Stimulated activated CD4-positive, alpha-beta T cell treated with anti-CD3 and anti-CD28 coated beads, TNF-alpha, amount 100 ng/mL, for 1 hour (primary cell): Measurements from ENCODE around the gene RAB6A.

Source experiments
- DNase-seq, 3 donors: peaks; one replicate each; pipeline ENCODE4 v3.0.0-alpha.2; 2020; ENCODE audit warnings: low read depth in 3 of 3, low spot score in 1 of 3

RAB6A gene

GRCh38 chr11:73656985-73657384, 103.9 kb downstream of the RAB6A start:
- no peak for DNase-seq

GRCh38 chr11:73655686-73656085, 105.2 kb downstream of the RAB6A start:
- no peak for DNase-seq

- DNase-seq: no peak
These were observed 106.3 kb downstream of the RAB6A start for GRCh38 chr11:73654482-73655021.

GRCh38 chr11:73653996-73654395, 106.9 kb downstream of the RAB6A start:
- DNase-seq: no peak

- no peak for DNase-seq
These were observed 107.9 kb downstream of the RAB6A start for GRCh38 chr11:73652856-73653559.

- no peak for DNase-seq
These were observed 108.7 kb downstream of the RAB6A start for GRCh38 chr11:73652046-73652730.

- no peak for DNase-seq
These were observed 109.2 kb downstream of the RAB6A start for GRCh38 chr11:73651661-73652045.

- no peak for DNase-seq
These were observed 109.6 kb downstream of the RAB6A start for GRCh38 chr11:73651252-73651651.

- no peak for DNase-seq
These were observed 110.5 kb downstream of the RAB6A start for GRCh38 chr11:73650400-73650799.

- no peak for DNase-seq
These were observed 111.7 kb downstream of the RAB6A start for GRCh38 chr11:73649206-73649605.

GRCh38 chr11:73648571-73649046, 112.3 kb downstream of the RAB6A start:
- no peak for DNase-seq

- DNase-seq: no peak
These were observed 112.8 kb downstream of the RAB6A start for GRCh38 chr11:73648121-73648520.

- DNase-seq: peak; percentile 78 to 85 (median 82)
These were observed 113.3 kb downstream of the RAB6A start for GRCh38 chr11:73647459-73648100.

GRCh38 chr11:73645972-73646631, 114.8 kb downstream of the RAB6A start, which contains the start of gene PLEKHB1:
Gene PLEKHB1, plus strand, starts transcription at chr11:73646581. Its CDS starts 28 bp downstream, at chr11:73646609.
- no peak for DNase-seq

- DNase-seq: no peak
These were observed 115.5 kb downstream of the RAB6A start for GRCh38 chr11:73645121-73645969.

- no peak for DNase-seq
These were observed 119.2 kb downstream of the RAB6A start for GRCh38 chr11:73641668-73642067.

GRCh38 chr11:73640592-73640991, 120.3 kb downstream of the RAB6A start:
- DNase-seq: no peak

- DNase-seq: no peak
These were observed 123.9 kb downstream of the RAB6A start for GRCh38 chr11:73637012-73637411.

- DNase-seq: no peak
These were observed 124.6 kb downstream of the RAB6A start for GRCh38 chr11:73636249-73636648.

- DNase-seq: no peak
These were observed 125.2 kb downstream of the RAB6A start for GRCh38 chr11:73635721-73636120.
